ENCODE measurements around the gene COL23A1.

Gene COL23A1

GRCh38 chr5:178332210-178332641, 258.0 kb downstream of the COL23A1 start:
- TF ChIP-seq CTCF (IDR thresholded peaks at IDR 0.05; ENCODE audit: insufficient read depth, low read depth, low read length, missing control alignments) = no peak
- no peak overlapping the region for H3K4me3 ChIP-seq (ENCODE audit: low read length)
- DNase-seq (ENCODE audit: low read depth) = no peak

DNA sequence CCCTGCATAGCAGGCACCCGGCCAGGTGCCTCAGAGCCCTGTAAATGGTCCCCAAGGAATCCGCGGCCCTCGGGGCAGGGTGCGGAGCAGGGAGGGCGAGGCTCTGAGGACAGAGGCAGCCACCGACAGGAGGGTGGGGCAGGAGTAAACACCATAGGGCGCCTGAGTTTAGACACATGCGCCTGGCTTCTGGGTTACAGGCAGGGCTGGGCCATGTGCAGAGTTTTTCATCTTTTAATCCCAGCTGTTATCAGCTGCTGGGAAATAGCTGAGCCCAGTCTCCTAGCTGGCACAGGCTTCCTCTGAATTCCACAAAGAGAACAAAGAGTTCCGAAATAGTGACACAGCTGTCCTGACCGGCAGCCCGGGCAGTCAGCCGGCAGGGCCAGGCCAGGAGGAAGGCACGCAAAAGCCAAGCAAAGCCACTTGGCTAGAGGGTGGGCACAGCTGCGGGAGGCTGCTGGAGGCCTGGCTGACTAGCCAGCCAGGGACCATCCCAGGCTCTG, 258.6 kb downstream of the COL23A1 start:
- TF ChIP-seq CTCF (IDR thresholded peaks at IDR 0.05; ENCODE audit: insufficient read depth, low read depth, low read length, missing control alignments) = no peak
- DNase-seq (ENCODE audit: low read depth) = no peak
- H3K4me3 ChIP-seq (ENCODE audit: low read length) = no peak overlapping the region

- no peak for DNase-seq (ENCODE audit: low read depth)
- no peak overlapping the region for H3K4me3 ChIP-seq (ENCODE audit: low read length)
- no peak for TF ChIP-seq CTCF (IDR thresholded peaks at IDR 0.05; ENCODE audit: insufficient read depth, low read depth, low read length, missing control alignments)
Observed at GRCh38 chr5:178330791-178331404, 259.3 kb downstream of the COL23A1 start.

- TF ChIP-seq CTCF (IDR thresholded peaks at IDR 0.05; ENCODE audit: insufficient read depth, low read depth, low read length, missing control alignments) = no peak
- no peak for DNase-seq (ENCODE audit: low read depth)
- no peak overlapping the region for H3K4me3 ChIP-seq (ENCODE audit: low read length)
Observed at GRCh38 chr5:178328826-178329730, 261.1 kb downstream of the COL23A1 start.

GRCh38 chr5:178327931-178328711, 262.1 kb downstream of the COL23A1 start:
- no peak for TF ChIP-seq CTCF (IDR thresholded peaks at IDR 0.05; ENCODE audit: insufficient read depth, low read depth, low read length, missing control alignments)
- no peak for DNase-seq (ENCODE audit: low read depth)
- H3K4me3 ChIP-seq (ENCODE audit: low read length) = no peak overlapping the region

GRCh38 chr5:178327446-178327845, 262.7 kb downstream of the COL23A1 start:
- no peak for DNase-seq (ENCODE audit: low read depth)
- H3K4me3 ChIP-seq (ENCODE audit: low read length) = no peak overlapping the region

More at GRCh38 chr5:178327446-178327845, 262.7 kb downstream of the COL23A1 start:
- no peak for TF ChIP-seq CTCF (IDR thresholded peaks at IDR 0.05; ENCODE audit: insufficient read depth, low read depth, low read length, missing control alignments)

Measured in epithelial cell of esophagus (primary cell).